Naive thymus-derived CD4-positive, alpha-beta T cell (primary cell): ENCODE data around the gene FOXN3. TPM values are rescaled to one million over a fixed set of nuclear protein-coding genes. Genes with fewer than 3 reads are reported as not detected.
A peak's percentile ranks its signal among the peaks of the same experiment; 100 is the strongest.

Source experiments
- ATAC-seq: fragments of 150-1000 bp; cut with Tn5 transposase; 2 replicates; pipeline ENCODE4 v1.10.0; 2021; ENCODE audit warnings: mild to moderate bottlenecking, moderate library complexity
- CTCF ChIA-PET: fragments of 350-600 bp; sonication (Branson Sonifier 250); formaldehyde crosslinking; loops from one replicate; lab custom pipeline; 2021; ENCODE audit warnings: antibody characterized with exemption; lab: Charles Lee
- POLR2A ChIA-PET: fragments of 350-600 bp; sonication (Branson Sonifier 250); formaldehyde crosslinking; loops from one replicate; lab custom pipeline; 2021; ENCODE audit warnings: antibody characterized with exemption, inconsistent platforms; lab: Charles Lee
- DNase-seq, 9 donors: peaks; one replicate each; pipeline versions ENCODE4 v3.0.0 to v3.0.0-alpha.2; 2020 to 2022; ENCODE audit warnings: mixed read lengths in 1 of 9
- H3K27ac ChIP-seq: one replicate; pipeline ENCODE4 v1.7.0; 2013; ENCODE audit warnings: mild to moderate bottlenecking, low read depth, low read length, moderate library complexity
- H3K27me3 ChIP-seq, 2 donors: one replicate each; pipeline ENCODE4 v1.7.0; 2013; ENCODE audit warnings: low read length in 2 of 2, mild to moderate bottlenecking in 2 of 2, moderate library complexity in 2 of 2; ENCODE audit not compliant: control insufficient read depth in 2 of 2, insufficient read depth in 2 of 2
- H3K36me3 ChIP-seq, 3 experiments: 1 replicate in 2 of 3; 2 replicates in 1 of 3; pipeline ENCODE4 v1.7.0; 2013; ENCODE audit warnings: low read length in 3 of 3, mild to moderate bottlenecking in 3 of 3, moderate library complexity in 1 of 3; ENCODE audit not compliant: insufficient read depth in 3 of 3, control insufficient read depth in 2 of 3
- H3K4me1 ChIP-seq, 2 donors: one replicate each; pipeline ENCODE4 v1.7.0; 2013; ENCODE audit warnings: low read length in 2 of 2, mild to moderate bottlenecking in 2 of 2, moderate library complexity in 1 of 2; ENCODE audit not compliant: control insufficient read depth in 2 of 2, insufficient read depth in 2 of 2
- H3K4me3 ChIP-seq: 2 replicates; pipeline ENCODE4 v1.7.0; 2013; ENCODE audit warnings: mild to moderate bottlenecking, low read length
- H3K9me3 ChIP-seq, 3 experiments: 1 replicate in 2 of 3; 2 replicates in 1 of 3; pipeline ENCODE4 v1.7.0; 2013; ENCODE audit warnings: low read length in 3 of 3; ENCODE audit not compliant: control insufficient read depth in 2 of 3
- H3K27ac Mint-ChIP-seq, 9 donors: one replicate each; pipeline ENCODE4 v1.8.0; 2020 to 2022; ENCODE audit warnings: mixed read lengths in 9 of 9, mild to moderate bottlenecking in 8 of 9, moderate library complexity in 5 of 9, inconsistent platforms in 2 of 9
- H3K27me3 Mint-ChIP-seq, 5 donors: one replicate each; pipeline ENCODE4 v1.8.0; 2021 to 2022; ENCODE audit warnings: mixed read lengths in 5 of 5, mild to moderate bottlenecking in 1 of 5
- H3K36me3 Mint-ChIP-seq, 5 donors: one replicate each; pipeline ENCODE4 v1.8.0; 2020 to 2022; ENCODE audit warnings: mixed read lengths in 5 of 5, mild to moderate bottlenecking in 3 of 5, inconsistent platforms in 1 of 5
- H3K4me1 Mint-ChIP-seq, 7 donors: one replicate each; pipeline ENCODE4 v1.8.0; 2020 to 2022; ENCODE audit warnings: mixed read lengths in 7 of 7, mild to moderate bottlenecking in 3 of 7, inconsistent platforms in 1 of 7
- H3K4me3 Mint-ChIP-seq, 10 donors: one replicate each; pipeline ENCODE4 v1.8.0; 2020 to 2022; ENCODE audit warnings: mild to moderate bottlenecking in 10 of 10, mixed read lengths in 10 of 10, moderate library complexity in 6 of 10, inconsistent platforms in 2 of 10
- H3K9me3 Mint-ChIP-seq, 11 donors: one replicate each; pipeline ENCODE4 v1.8.0; 2020 to 2022; ENCODE audit warnings: mixed read lengths in 11 of 11, mild to moderate bottlenecking in 4 of 11, inconsistent platforms in 1 of 11, moderate library complexity in 1 of 11
- intact Hi-C, 2 donors: fragments of 100-400 bp; cut with micrococcal nuclease; formaldehyde crosslinking; loops; one replicate each; pipeline ENCODE4 v1.15.1; 2023
- polyA plus RNA-seq, 2 donors: library from polyadenylated mRNA; unstranded; fragments of 300-500 nt; fragmentation: Illumina TruSeq; gene quantifications; one replicate each; pipeline ENCODE4 v1.2.3, GENCODE V29; 2021
- total RNA-seq, 6 experiments: library from RNA in 5 of 6; stranded (reverse) in 5 of 6; gene quantifications; 1 replicate in 5 of 6; 2 replicates in 1 of 6; pipeline ENCODE4 v1.2.3 and lab custom pipeline; 2021 to 2026

FOXN3 gene
- total and polyA plus RNA-seq, 7 experiments from 2014 or later: 103 to 192 (median 149) TPM

DNA sequence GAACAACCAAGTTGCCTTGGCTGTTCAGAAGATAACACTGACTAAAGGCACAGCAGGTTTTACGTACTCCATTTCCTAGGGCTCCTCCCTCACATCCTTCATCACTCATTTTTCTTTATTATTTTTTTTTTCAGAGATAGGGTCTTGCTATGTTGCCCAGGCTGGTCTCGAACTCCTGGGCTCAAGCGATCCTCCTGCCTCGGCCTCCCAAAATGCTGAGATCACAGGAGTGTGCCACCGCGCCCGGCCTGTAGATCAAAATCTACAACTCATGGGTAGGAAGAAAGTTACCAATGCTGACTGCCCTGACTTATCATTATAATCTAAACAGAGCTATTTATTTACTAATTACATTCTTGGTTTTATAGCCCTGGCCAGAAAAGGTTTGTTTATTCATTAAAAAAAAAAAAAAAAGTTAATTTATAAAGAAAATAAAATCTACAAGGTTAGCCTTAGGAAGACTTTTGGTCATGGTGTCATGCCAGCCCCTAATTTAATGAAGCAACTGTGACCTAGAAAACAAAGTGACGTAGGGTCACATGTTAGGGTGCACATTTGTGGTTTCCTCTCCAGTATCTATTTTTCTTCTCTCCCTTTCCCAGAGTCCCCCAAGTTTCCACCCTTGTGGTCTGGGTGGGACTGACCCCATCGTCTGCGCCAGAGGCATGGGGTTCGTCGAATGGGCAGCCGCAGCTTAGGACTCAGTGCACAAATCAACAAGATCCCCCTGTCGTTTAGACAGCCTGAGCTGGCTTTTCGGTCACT lies 19.0 kb upstream of the FOXN3 start:
- peak; percentile 31 for ATAC-seq
- Mint-ChIP-seq H3K9me3 (peaks cover 0 to 5% (median 0%) of the 10 kb centered on the region in 11 donors), H3K27me3 (no peaks in the 10 kb centered on the region), H3K4me3 (no peak overlapping the region), H3K4me1 (peaks cover 28 to 78% (median 63%) of the 10 kb centered on the region in 7 donors), H3K36me3 (peaks cover 0 to 30% (median 12%) of the 10 kb centered on the region in 5 donors), H3K27ac (peak overlapping the region in 8 of 9 donors; percentile 57 to 83 (median 78))
- peaks cover 8% of the 10 kb centered on the region in 2 donors for H3K4me1 ChIP-seq
- no peaks in the 10 kb centered on the region for H3K9me3 ChIP-seq
- POLR2A ChIA-PET: interaction anchor here (0.6 to 1.0 kb wide), 4 partner anchors 207 to 1894 kb away, joined by 4 to 5 read pairs (median 4); no protein-coding TSS in a partner anchor
- no peak overlapping the region for H3K4me3 ChIP-seq
- CTCF ChIA-PET: interaction anchor here (0.7 kb wide), 1 partner anchor 18 kb away, joined by 3 read pairs; no protein-coding TSS in a partner anchor
- H3K36me3 ChIP-seq: no peaks in the 10 kb centered on the region
- H3K27me3 ChIP-seq: no peaks in the 10 kb centered on the region
- DNase-seq: no peak
- no peak overlapping the region for H3K27ac ChIP-seq
- intact Hi-C loops: loop anchor here in 1 of 2 donors (10.0 kb wide), 1 partner anchor 1431 kb away; the partner anchor contains the start of gene GPR65

DNA sequence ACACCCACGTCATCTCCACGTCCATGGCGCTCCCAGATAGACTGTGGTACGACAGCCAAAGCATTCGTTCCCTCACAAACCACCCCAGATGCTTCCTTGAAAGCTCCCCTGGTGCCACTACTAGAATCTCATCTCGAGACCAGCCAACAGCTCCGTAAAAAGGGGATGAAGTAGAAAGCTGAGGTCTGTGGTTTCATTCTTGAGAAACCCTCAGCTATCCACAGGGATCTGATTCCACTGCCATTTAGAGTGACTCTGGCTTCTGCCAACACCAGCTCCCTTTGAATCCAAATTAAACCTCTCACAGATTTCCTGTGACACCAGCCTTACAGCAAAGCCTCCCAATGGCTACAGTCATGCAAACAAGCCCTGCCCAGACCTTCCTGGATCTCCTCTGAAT lies 18.5 kb upstream of the FOXN3 start:
- Histone ChIP-seq H3K9me3 (no peaks in the 10 kb centered on the region), H3K36me3 (no peaks in the 10 kb centered on the region), H3K4me3 (no peak overlapping the region), H3K27ac (no peak overlapping the region), H3K27me3 (no peaks in the 10 kb centered on the region), H3K4me1 (peaks cover 12% of the 10 kb centered on the region in 2 donors)
- Mint-ChIP-seq H3K36me3 (peaks cover 0 to 28% (median 12%) of the 10 kb centered on the region in 5 donors), H3K4me3 (no peak overlapping the region), H3K4me1 (peaks cover 30 to 78% (median 60%) of the 10 kb centered on the region in 7 donors), H3K27me3 (no peaks in the 10 kb centered on the region), H3K27ac (peak overlapping the region in 8 of 9 donors; percentile 57 to 83 (median 80)), H3K9me3 (peaks cover 0 to 5% (median 0%) of the 10 kb centered on the region in 11 donors)
- POLR2A ChIA-PET: interaction anchor here (0.6 to 1.0 kb wide), 2 partner anchors 208 to 812 kb away, joined by 4 to 5 read pairs; no protein-coding TSS in a partner anchor
- no peak for DNase-seq
- intact Hi-C loops: loop anchor here in 1 of 2 donors (10.0 kb wide), 1 partner anchor 1431 kb away; the partner anchor contains the start of gene GPR65
- CTCF ChIA-PET: no interaction called here
- ATAC-seq: no peak

DNA sequence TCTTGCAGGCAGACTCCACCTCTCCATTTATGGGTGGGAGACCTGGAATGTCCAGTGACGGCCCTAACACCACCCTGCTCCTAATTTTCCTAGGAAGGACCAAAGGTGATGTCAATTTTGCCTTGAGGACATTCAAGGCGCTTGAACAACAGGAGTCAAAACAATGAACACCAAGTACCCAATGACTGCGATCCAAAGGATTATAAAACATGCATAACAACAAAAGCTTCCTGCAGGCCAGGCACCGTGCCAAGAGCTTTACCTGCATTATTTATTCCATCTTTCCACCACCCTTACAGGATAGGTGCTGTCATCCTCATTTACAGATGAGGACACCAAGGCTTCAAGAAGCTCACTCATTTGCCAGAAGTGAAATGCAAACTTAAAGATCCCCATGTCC lies 15.2 kb upstream of the FOXN3 start:
- H3K9me3 Mint-ChIP-seq: peaks cover 0 to 3% (median 0%) of the 10 kb centered on the region in 11 donors
- no peak overlapping the region for H3K27ac ChIP-seq
- no peaks in the 10 kb centered on the region for H3K27me3 ChIP-seq
- H3K27me3 Mint-ChIP-seq: no peaks in the 10 kb centered on the region
- peak overlapping the region; percentile 42 to 93 (median 83) for H3K27ac Mint-ChIP-seq
- H3K36me3 Mint-ChIP-seq: peaks cover 0 to 19% (median 7%) of the 10 kb centered on the region in 5 donors
- DNase-seq: no peak
- ATAC-seq: no peak
- H3K4me3 Mint-ChIP-seq: peak overlapping the region in 8 of 10 donors; percentile 35 to 88 (median 64)
- ChIA-PET CTCF (no interaction called here), POLR2A (no interaction called here)
- intact Hi-C loops: loop anchor here (5.0 to 10.0 kb wide), 2 partner anchors 185 to 1427 kb away; partner anchors contain the start of gene GPR65 (in 1 of the 2)
- no peaks in the 10 kb centered on the region for H3K36me3 ChIP-seq
- H3K4me1 ChIP-seq: peaks cover 29 to 35% of the 10 kb centered on the region in 2 donors
- no peak overlapping the region for H3K4me3 ChIP-seq
- H3K9me3 ChIP-seq: no peaks in the 10 kb centered on the region
- H3K4me1 Mint-ChIP-seq: peaks cover 41 to 82% (median 66%) of the 10 kb centered on the region in 7 donors

DNA sequence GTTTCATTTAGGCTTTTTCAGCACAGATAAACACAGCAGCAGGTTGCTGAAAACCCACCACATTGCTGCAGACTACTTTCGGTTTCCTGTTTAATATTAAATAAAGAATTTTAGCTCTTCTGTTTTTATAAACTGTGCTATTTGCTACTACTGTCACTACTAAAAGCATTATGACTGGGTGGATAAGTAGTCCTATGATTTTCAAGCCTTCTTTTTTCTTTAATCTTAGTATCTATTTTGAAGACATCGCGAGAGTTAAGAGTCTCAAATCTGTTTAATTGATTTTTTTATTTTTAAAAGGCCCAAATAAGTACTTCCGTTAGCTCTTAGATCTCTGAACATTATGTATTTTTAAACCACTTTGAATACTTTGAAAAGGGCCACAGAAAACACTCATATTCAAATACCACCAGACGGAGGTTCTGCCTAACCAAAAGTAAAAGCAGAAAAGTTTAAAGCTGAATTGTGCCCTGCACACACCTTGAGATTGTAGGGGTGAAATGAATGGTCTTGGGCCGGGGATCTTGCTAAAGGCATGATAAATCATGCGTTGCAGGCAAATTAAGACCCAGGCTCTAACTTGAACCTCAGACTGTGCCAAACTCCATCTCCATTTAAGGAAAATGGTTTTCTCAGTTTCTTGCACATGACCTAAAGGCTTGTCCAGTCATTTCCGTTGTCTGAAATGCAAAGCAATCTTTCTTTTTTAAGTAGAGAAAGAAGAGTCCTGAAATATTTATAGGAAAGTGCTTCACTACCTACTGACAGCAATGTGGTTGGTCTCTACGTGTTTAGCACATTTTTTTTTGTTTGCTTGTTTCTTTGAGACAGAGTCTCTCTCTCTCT lies 13.6 kb upstream of the FOXN3 start:
- H3K4me1 Mint-ChIP-seq: peaks cover 28 to 77% (median 63%) of the 10 kb centered on the region in 7 donors
- ChIA-PET CTCF (interaction anchor here (0.7 to 1.2 kb wide), 2 partner anchors 15 to 17 kb away, joined by 3 read pairs; no protein-coding TSS in a partner anchor), POLR2A (interaction anchor here (0.6 to 1.2 kb wide), 9 partner anchors 8 to 938 kb away, joined by 3 to 6 read pairs (median 4); no protein-coding TSS in a partner anchor)
- intact Hi-C loops: loop anchor here (1.0 to 10.0 kb wide), 8 partner anchors 8 to 1426 kb away; partner anchors contain the start of genes FOXN3 (in 1 of the 2) and GPR65 (in 1 of the 2)
- no peaks in the 10 kb centered on the region for H3K9me3 ChIP-seq
- ATAC-seq (peak; percentile 84), DNase-seq (peak in 7 of 9 donors; percentile 59 to 85 (median 78))
- peak overlapping the region; percentile 68 for H3K27ac ChIP-seq
- H3K9me3 Mint-ChIP-seq: no peaks in the 10 kb centered on the region
- H3K36me3 Mint-ChIP-seq: peaks cover 0 to 12% (median 4%) of the 10 kb centered on the region in 5 donors
- peak overlapping the region; percentile 56 for H3K4me3 ChIP-seq
- H3K4me1 ChIP-seq: peaks cover 29 to 30% of the 10 kb centered on the region in 2 donors
- H3K4me3 Mint-ChIP-seq: peak overlapping the region; percentile 75 to 88 (median 82)
- no peaks in the 10 kb centered on the region for H3K27me3 ChIP-seq
- H3K36me3 ChIP-seq: no peaks in the 10 kb centered on the region
- H3K27me3 Mint-ChIP-seq: no peaks in the 10 kb centered on the region
- peak overlapping the region; percentile 72 to 93 (median 83) for H3K27ac Mint-ChIP-seq

DNA sequence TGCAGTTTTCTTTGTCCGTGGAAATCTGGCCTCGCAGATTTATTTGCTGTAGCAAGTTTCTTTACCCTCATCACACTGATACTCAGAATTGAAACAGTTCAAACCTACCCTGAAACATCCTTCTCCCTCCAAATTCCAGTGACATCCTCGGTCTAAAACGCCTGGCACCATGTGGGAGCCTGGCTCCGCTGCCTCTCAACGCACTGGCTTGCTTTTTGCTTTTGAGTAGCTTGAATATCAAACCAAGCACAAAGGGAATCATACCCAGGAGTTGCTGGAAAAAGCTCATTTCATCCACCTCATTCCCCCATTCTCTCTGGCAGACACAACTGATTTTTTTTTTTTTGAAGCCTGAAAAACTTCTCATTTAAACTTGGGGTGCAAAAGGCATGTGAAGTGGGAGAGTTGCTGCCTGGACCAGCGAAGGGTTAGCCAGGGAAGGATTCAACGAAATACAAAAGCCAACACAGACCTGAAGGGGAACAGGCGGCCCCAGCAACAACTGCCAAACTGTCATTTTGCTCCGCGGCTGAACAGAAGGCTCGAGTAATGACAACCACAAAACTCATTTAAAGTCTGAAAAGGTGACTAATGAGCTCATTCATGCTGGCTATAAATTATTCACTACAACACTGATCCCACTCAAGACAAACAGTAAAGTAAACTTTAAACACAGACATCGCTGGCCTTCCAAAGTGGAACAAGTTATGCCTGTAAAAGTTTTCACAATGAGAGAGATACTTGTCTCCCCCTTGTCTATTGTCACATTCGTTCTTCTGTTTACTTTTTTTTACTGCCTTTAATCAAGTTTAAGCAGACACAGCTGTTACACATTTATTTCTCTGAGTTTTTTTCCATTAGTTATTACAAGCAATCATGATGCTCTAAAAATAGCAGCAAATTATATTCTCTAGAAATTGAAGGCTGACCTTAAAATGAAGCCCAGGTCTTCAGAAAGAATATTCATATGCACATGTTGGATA lies 12.5 kb upstream of the FOXN3 start:
- ChIA-PET POLR2A (interaction anchor here (0.6 to 1.2 kb wide), 7 partner anchors 10 to 939 kb away, joined by 3 to 6 read pairs (median 4); no protein-coding TSS in a partner anchor), CTCF (interaction anchor here (0.7 to 1.2 kb wide), 2 partner anchors 14 to 16 kb away, joined by 3 read pairs; no protein-coding TSS in a partner anchor)
- H3K27ac Mint-ChIP-seq: peak overlapping the region; percentile 72 to 93 (median 86)
- Histone ChIP-seq H3K9me3 (no peaks in the 10 kb centered on the region), H3K4me1 (peaks cover 29 to 30% of the 10 kb centered on the region in 2 donors), H3K4me3 (peak overlapping the region; percentile 56), H3K27me3 (no peaks in the 10 kb centered on the region), H3K36me3 (no peaks in the 10 kb centered on the region), H3K27ac (peak overlapping the region; percentile 68)
- intact Hi-C loops: loop anchor here (1.0 to 10.0 kb wide), 8 partner anchors 7 to 1425 kb away; partner anchors contain the start of genes FOXN3 (in 1 of the 2) and GPR65 (in 1 of the 2)
- H3K36me3 Mint-ChIP-seq: peaks cover 0 to 6% (median 1%) of the 10 kb centered on the region in 5 donors
- H3K9me3 Mint-ChIP-seq: no peaks in the 10 kb centered on the region
- DNase-seq: peak in 1 of 9 donors; percentile 42
- H3K4me1 Mint-ChIP-seq: peaks cover 22 to 73% (median 59%) of the 10 kb centered on the region in 7 donors
- no peaks in the 10 kb centered on the region for H3K27me3 Mint-ChIP-seq
- peak overlapping the region; percentile 74 to 88 (median 80) for H3K4me3 Mint-ChIP-seq
- no peak for ATAC-seq
